B cell (primary cell): ENCODE results near the gene DNAH8.

Source experiments
- EZH2 ChIP-seq: IDR thresholded peaks from 2 replicates; pipeline ENCODE4 v1.6.1; 2012; ENCODE audit warnings: borderline replicate concordance, low read depth, mild to moderate bottlenecking, moderate library complexity, low read length; ENCODE audit not compliant: insufficient read depth, poor library complexity, severe bottlenecking
- TF ChIP-seq, protein P1 (sequence below): fragments of 200-600 bp; IDR thresholded peaks from one replicate; pipeline ENCODE4 v1.8.0; 2022; ENCODE audit warnings: antibody characterized with exemption, mild to moderate bottlenecking

DNA sequence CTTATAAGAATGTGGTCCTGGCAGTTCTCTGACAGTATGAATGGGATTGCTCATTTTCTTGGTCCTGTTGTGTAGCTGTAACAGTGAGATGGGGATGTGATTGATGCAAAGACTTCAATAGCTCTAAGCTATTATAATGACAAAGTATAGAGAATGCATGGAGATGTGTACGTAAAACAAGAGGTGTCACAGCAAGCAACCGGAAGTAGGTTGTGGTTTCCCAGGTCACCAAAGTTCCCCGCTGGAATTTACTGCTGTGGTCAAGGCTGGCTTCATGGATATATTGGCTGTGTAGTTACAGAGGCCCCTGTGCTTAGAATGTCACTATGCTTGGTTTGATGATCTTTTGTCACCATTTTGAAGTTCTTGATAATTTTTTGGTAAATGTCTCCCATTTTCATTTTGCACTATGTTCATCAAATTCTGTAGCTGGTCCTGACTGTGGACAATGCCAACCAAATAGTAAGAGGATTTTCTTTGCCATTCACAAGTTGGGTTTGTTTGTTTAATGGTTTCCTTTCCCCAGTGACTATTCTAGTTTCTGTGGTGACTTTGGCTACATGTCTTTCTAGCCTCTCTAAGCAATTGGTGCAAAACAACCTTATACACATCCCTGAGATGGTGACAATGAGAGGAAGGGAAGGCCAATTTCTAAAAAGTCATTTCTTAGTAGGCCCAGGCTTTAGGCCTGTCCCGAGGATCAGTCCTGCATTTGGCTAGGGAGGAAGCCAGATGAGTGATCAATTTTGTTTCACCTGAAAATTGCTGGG, 10.5 kb downstream of the DNAH8 start:
- TF ChIP-seq, protein P1, sequence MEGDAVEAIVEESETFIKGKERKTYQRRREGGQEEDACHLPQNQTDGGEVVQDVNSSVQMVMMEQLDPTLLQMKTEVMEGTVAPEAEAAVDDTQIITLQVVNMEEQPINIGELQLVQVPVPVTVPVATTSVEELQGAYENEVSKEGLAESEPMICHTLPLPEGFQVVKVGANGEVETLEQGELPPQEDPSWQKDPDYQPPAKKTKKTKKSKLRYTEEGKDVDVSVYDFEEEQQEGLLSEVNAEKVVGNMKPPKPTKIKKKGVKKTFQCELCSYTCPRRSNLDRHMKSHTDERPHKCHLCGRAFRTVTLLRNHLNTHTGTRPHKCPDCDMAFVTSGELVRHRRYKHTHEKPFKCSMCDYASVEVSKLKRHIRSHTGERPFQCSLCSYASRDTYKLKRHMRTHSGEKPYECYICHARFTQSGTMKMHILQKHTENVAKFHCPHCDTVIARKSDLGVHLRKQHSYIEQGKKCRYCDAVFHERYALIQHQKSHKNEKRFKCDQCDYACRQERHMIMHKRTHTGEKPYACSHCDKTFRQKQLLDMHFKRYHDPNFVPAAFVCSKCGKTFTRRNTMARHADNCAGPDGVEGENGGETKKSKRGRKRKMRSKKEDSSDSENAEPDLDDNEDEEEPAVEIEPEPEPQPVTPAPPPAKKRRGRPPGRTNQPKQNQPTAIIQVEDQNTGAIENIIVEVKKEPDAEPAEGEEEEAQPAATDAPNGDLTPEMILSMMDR, result no peak
- TF ChIP-seq EZH2, result no peak
